GM10266 (cell line): ENCODE data around the gene KDSR.

ENCODE experiments used
- DNase-seq: peaks from one replicate; pipeline ENCODE4 v3.0.0; 2012; ENCODE audit errors: extremely low spot score
- CTCF ChIP-seq: IDR thresholded peaks from 2 replicates; pipeline ENCODE4 v1.5.1; 2012; ENCODE audit warnings: mild to moderate bottlenecking, low read depth; ENCODE audit not compliant: control insufficient read depth, insufficient read depth; ENCODE audit errors: missing control alignments

KDSR gene

GRCh38 chr18:63290166-63290820 lies 76.7 kb downstream of the KDSR start:
- no peak for TF ChIP-seq CTCF
- DNase-seq = no peak

GRCh38 chr18:63288311-63288710 lies 78.7 kb downstream of the KDSR start:
- DNase-seq = no peak
- no peak for TF ChIP-seq CTCF

GRCh38 chr18:63287691-63288220 lies 79.2 kb downstream of the KDSR start:
- DNase-seq = no peak
- TF ChIP-seq CTCF = no peak

GRCh38 chr18:63286926-63287325 lies 80.1 kb downstream of the KDSR start:
- DNase-seq = no peak
- no peak for TF ChIP-seq CTCF

GRCh38 chr18:63284827-63285733 lies 81.9 kb downstream of the KDSR start:
- peak; percentile 35 for DNase-seq
- no peak for TF ChIP-seq CTCF

- DNase-seq = no peak
- TF ChIP-seq CTCF = no peak
Measured at GRCh38 chr18:63284173-63284799, 82.7 kb downstream of the KDSR start.
